Activated CD8-positive, alpha-beta memory T cell treated with anti-CD3 and anti-CD28 coated beads for 48 hours (primary cell): ENCODE measurements around the gene CREB3L2.
"Not testable (repeated sequence)": the region's sequence is repeated elsewhere in the genome, so short reads cannot be mapped to it uniquely, and the experiment has no call there.

Experiments used
- DNase-seq, 3 experiments: peaks; one replicate each; pipeline ENCODE4 v3.0.0-alpha.2; 2020; ENCODE audit warnings: low read depth in 2 of 3, low spot score in 2 of 3

The CREB3L2 gene

DNA sequence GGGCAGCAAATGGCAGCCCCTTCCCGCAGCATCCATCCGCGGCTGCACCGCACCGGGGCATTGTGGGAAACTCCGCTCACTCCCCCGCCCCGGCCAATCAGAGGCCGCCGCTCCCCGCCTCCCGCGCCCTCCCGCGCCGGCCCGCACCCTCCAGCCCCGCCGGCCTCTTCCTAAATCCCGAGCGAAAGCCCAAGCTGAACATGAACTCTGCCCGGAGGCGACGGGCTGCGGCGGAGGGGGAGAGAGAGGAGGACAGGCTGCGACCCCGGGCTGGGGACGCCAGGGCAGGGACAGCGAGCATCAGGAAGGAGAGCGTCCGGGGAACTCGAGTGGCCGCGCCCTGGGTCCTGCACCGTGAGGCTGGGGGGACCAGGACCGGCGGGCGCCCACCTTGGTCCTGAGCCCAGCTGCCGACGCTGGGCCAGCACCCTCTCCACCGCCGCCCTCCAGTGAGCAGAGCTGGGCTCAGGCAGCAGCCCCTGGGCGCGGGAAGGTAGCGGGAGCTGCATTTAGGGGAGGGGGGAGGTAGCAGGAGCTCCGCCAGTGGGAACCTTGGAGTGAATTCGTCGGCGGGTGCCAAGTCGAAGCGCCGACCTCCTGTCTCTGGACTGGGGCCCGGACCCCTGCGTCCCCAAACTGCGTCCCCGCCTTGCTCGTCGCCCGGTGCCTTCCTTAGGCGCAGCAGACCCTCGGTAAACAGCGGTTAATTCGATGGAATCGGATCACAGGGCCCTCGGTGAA lies 154.9 kb downstream of the CREB3L2 start, which contains the start of gene DGKI:
DGKI (minus strand) TSS at position 148 of the 741 bp plus-strand sequence.
- DNase-seq: no peak

GRCh38 chr7:137846549-137846826 lies 155.4 kb downstream of the CREB3L2 start:
- DNase-seq: no peak

- DNase-seq: no peak
Measured at GRCh38 chr7:137844677-137845425, 157.0 kb downstream of the CREB3L2 start.

DNA sequence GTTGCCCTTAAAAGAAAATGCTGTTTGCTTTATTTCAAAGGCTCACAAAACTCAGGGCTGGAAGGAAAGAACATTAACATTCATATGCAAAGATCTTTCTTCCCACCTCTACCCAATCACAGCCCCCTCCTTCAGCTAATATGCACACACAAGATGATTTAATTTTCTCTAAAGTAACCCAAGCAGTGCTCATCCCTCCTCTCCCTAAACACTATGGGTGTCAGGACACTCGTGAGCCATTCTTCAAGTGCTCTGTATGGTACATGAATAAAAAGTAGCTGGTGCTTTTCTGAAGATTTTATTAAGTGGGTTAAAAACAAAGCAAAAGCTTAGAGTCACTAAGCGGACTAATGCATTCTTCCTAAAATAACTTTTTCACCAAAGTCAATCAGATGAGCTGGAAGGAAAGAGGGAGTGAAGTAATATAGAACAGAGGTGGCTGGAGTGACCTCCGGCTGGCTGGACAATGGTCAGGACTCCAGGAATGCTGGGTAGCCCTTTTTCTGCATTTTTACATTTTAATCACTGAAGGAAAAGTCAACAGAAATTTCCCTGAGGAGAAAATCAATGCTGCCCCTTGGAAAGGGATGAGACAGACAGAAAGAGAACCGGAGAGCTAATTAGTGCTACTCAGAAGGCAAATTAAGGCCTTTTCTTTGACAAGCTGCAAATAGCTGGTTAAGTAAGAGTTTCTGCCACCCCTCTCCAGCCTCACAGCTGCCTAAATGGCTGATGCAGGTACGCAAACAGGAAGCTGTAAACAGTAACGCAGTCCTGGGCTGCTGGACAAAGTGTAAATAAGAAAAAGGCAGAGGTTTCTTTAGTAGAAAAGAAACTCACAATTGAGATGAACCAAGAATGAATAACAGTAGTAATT lies 161.7 kb downstream of the CREB3L2 start:
- DNase-seq: no peak

DNA sequence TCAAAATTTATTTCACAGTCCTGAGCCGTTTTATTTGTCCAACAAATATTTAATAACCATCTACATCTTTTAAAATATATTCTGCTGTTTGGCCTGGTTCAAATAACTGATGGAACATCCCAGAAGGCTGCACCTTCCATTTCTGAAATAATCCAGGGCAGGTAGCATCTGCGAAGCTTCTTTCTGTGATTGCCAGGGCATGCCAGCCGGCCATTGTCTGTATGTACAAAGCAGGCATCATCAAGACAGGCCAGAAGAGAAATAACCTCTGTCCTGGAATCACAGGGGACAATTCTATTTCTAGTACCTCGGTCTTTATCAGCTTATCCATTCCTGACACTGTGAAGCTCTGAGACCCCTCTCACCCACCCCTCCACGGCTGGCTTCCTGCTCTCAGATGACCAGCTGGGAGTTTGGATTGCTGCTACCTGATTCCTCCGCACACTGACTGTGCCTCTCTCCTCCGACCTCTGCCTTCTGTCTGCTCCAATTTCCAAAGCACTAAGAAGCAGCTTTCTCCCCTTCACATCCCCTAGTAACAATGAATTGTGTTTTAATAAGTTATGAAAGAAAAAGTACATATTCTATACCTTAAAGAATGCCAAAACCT lies 163.1 kb downstream of the CREB3L2 start:
- no peak for DNase-seq

GRCh38 chr7:137836541-137836940 lies 165.3 kb downstream of the CREB3L2 start:
- no peak for DNase-seq

GRCh38 chr7:137836113-137836509 lies 165.8 kb downstream of the CREB3L2 start:
- DNase-seq: no peak

DNA sequence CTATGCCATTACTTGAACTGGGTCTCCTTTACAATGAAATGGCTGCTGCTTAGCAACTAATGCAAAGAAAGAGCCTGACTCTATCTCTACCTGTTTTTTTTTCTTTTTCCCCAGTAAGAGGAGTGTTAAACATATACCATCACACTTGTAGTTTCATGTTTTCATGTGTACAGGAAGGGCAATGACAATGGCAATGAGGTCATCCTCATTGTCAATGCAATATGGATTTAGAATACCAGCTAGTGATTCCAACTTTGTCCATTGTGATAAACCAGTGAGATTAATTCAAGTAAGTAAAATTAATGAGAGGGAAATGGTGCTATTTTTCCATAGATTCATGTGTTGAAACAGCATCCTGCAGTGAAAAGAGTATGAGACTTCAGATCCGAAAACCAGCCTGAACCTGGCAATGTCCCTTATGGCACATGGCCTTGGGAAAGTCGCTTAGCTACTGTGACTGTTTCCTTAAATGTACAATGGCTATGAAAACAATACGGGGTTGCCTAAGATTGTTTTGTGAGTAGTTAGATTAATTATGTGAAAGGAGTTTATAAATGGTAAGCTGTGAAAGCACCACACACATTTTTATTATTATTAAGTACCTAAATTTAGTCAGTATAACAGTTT lies 166.3 kb downstream of the CREB3L2 start:
- no peak for DNase-seq

- DNase-seq: no peak
Measured at GRCh38 chr7:137834552-137834951, 167.3 kb downstream of the CREB3L2 start.

DNA sequence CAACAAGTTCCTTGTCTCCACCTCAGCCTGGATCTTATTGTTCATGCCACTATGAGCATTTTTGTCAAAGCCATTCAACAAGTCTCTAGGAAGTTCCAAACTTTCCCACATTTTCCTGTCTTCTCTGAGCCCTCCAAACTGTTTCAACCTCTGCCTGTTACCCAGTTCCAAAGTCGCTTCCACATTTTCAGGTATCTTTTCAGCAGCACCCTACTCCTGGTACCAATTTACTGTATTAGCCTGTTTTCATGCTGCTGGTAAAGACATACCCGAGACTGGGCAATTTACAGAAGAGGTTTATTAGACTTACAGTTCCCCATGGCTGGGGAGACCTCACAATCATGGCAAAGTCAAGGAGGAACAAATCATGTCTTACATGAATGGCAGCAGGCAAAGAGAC lies 168.9 kb downstream of the CREB3L2 start:
- not testable (repeated sequence) for DNase-seq

- no peak for DNase-seq
Measured at GRCh38 chr7:137832382-137832781, 169.5 kb downstream of the CREB3L2 start.

GRCh38 chr7:137831555-137831954 lies 170.3 kb downstream of the CREB3L2 start:
- DNase-seq: not testable (repeated sequence)

DNA sequence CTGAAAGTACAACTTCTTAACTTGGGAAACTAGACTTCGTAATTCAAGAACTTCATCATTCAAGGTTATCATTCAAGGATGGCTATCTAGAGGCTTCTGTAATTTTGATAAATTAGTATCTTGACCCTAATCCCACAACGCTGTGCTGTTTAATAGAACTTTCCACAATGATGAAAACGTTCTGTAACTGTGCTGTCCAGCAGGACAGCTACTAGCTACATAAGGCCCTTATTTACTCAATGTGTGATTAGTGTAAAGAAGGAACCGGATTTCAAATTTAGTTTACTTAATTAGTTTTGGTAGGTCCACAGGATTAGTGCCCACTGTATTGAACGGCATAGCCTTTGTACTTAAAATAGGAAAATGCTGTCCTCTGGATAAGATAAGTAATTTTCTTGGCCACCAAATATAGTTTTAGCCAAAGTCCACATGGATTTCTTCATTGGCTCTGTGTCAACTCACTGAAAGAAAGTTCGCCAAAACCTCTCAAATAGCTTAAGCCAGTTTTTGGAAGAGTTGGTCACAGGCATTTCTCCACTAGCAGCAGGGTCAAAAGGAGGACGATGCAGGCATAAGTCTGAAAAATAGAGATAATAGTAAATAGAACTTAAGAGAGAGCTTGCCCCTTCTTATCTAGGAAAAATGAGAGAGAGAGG lies 172.4 kb downstream of the CREB3L2 start:
- no peak for DNase-seq

- no peak for DNase-seq
Measured at GRCh38 chr7:137828456-137828855, 173.4 kb downstream of the CREB3L2 start.

GRCh38 chr7:137825489-137825888 lies 176.4 kb downstream of the CREB3L2 start:
- DNase-seq: no peak
